Testis (tissue), 2 donors: ENCODE data around the gene TBC1D4.

Experiments
- CTCF ChIP-seq, 3 experiments: fragments of 450-650 bp in 2 of 3; fragments of 200-600 bp in 1 of 3; sonication (generic) in 1 of 3; IDR thresholded peaks; one replicate each; pipeline ENCODE4 v1.5.1; 2016 to 2019; ENCODE audit warnings: antibody characterized with exemption in 3 of 3, mild to moderate bottlenecking in 2 of 3, moderate library complexity in 1 of 3
- POLR2A ChIP-seq: fragments of 450-650 bp; IDR thresholded peaks from one replicate; pipeline ENCODE4 v1.6.1; 2017; ENCODE audit warnings: antibody characterized with exemption, mild to moderate bottlenecking, moderate library complexity

GRCh38 chr13:75512253-75512652, 30.3 kb upstream of the TBC1D4 start:
- no peak for TF ChIP-seq CTCF (IDR thresholded peaks at IDR 0.05)
- no peak for TF ChIP-seq POLR2A
